PFSK-1 (cell line): ENCODE data around the gene RNF175.

Experiments used
- FOXP2 ChIP-seq: optimal IDR thresholded peaks from 2 replicates; pipeline ENCODE3; 2011; ENCODE audit warnings: borderline replicate concordance, control low read depth, inconsistent platforms; ENCODE audit not compliant: insufficient read depth; ENCODE audit errors: extremely low read length, extremely low read depth
- POLR2AphosphoS5 ChIP-seq: IDR thresholded peaks from 2 replicates; pipeline ENCODE4 v1.6.1; 2012; ENCODE audit warnings: low read depth, mild to moderate bottlenecking, control low read depth, low read length, moderate library complexity
- REST ChIP-seq, 2 experiments: IDR thresholded peaks; 2 replicates each; pipeline versions ENCODE4 v1.6.1 to v1.8.0; 2011 to 2012; ENCODE audit warnings: low read depth in 2 of 2, low read length in 2 of 2, control low read depth in 1 of 2, inconsistent platforms in 1 of 2, mild to moderate bottlenecking in 1 of 2, moderate library complexity in 1 of 2; ENCODE audit not compliant: insufficient read depth in 1 of 2
- TAF1 ChIP-seq: IDR thresholded peaks from 2 replicates; pipeline ENCODE4 v1.6.1; 2012; ENCODE audit warnings: low read length, control low read depth, borderline replicate concordance; ENCODE audit not compliant: insufficient read depth

GRCh38 chr4:153669838-153670237 lies 90.0 kb downstream of the RNF175 start:
- TF ChIP-seq REST (IDR thresholded peaks at IDR 0.05; ENCODE audit: insufficient read depth in 1 of 2, low read depth in 2 of 2, low read length in 2 of 2): no peak
- no peak for TF ChIP-seq TAF1
- TF ChIP-seq POLR2AphosphoS5: no peak
- TF ChIP-seq FOXP2: no peak
